ENCODE results near the gene CLDN2. TPM values are rescaled to one million over a fixed set of nuclear protein-coding genes. Genes with fewer than 3 reads are reported as not detected.

The CLDN2 gene
- total and polyA plus RNA-seq, 8 donors, result 0.16 to 85.8 (median 60.9) TPM

DNA sequence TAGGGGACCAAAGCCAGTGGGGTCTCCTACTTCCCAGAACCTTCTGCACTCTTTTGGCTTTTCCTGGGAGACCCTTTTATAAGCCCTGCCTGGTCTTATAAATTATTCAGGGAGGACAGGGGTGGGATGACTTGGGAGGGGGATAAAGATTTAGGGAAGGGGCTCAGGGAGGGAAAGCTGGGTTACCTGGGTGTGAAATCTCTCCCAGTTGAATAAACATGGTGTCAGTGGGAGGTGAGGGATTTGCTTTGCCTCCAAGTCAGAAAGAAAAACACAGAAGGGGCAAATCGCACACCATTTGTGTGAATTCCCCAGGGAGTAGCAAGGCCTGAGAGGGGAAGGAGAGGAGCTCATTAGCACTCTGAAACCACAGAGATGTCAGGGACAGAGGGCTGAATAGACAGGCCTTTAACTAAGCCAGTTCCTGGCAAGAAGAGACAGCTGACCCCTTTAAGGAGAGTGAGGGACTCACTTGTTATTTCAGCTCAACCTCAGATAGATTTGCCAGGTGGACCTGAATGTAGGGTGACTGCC is 16.8 kb upstream of the CLDN2 start, which contains the start of gene RIPPLY1:
Gene RIPPLY1 (minus strand): TSS at position 51 of the 534 bp plus-strand sequence. CDS start 54 bp downstream, outside the sequence.
- H3K27ac ChIP-seq, result no peak within 1 kb of the TSS
- H3K9me3 ChIP-seq, result no peaks in the 10 kb centered on the region
- H3K4me1 ChIP-seq, result no peaks in the 10 kb centered on the region
- no peaks in the 10 kb centered on the region for H3K27me3 ChIP-seq
- DNase-seq (no peak), ATAC-seq (no peak)
- intact Hi-C loops (cut with DNase I), result no loop called here
- no peaks in the 10 kb centered on the region for H3K36me3 ChIP-seq
- no peak within 1 kb of the TSS for H3K4me3 ChIP-seq
- TF ChIP-seq, protein P1, sequence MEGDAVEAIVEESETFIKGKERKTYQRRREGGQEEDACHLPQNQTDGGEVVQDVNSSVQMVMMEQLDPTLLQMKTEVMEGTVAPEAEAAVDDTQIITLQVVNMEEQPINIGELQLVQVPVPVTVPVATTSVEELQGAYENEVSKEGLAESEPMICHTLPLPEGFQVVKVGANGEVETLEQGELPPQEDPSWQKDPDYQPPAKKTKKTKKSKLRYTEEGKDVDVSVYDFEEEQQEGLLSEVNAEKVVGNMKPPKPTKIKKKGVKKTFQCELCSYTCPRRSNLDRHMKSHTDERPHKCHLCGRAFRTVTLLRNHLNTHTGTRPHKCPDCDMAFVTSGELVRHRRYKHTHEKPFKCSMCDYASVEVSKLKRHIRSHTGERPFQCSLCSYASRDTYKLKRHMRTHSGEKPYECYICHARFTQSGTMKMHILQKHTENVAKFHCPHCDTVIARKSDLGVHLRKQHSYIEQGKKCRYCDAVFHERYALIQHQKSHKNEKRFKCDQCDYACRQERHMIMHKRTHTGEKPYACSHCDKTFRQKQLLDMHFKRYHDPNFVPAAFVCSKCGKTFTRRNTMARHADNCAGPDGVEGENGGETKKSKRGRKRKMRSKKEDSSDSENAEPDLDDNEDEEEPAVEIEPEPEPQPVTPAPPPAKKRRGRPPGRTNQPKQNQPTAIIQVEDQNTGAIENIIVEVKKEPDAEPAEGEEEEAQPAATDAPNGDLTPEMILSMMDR (IDR thresholded peaks at IDR 0.05), result no peak

DNA sequence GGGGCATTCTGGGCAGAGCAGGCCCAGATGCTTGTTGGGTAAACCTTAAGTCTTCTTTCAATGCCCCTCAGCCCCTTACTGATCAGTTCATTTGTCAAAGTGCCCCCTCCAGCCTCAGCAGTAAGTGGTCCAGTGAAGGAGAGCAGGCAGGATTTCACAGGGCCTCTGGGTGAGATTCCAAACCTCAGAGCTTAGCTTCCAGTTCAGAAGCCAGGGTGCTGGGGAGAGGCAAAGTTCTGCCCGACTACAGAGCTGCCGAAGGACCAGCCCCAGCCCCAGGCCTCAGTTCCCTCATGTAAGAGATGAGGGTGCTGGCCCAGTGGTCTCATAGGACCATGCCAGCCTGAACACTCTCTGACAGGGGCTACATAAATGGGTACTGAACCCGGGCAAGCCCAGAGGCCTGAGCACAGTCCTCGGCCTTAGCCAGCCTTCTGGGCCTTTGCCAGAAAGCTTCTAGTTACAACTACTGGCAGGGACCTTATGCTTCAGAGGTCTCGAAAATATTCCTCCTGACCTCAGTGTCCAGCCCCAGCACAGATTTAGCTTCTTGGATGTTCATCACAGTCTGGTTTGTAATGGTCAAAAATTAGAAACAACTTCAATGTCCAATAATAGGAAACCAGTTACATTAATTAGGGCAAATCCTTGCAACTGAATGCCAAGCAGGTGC is 16.2 kb upstream of the CLDN2 start:
- no peak overlapping the region for H3K4me3 ChIP-seq
- no peaks in the 10 kb centered on the region for H3K4me1 ChIP-seq
- H3K36me3 ChIP-seq, result no peaks in the 10 kb centered on the region
- ATAC-seq (no peak), DNase-seq (no peak)
- H3K27me3 ChIP-seq, result no peaks in the 10 kb centered on the region
- H3K9me3 ChIP-seq, result no peaks in the 10 kb centered on the region
- TF ChIP-seq, protein P1 (IDR thresholded peaks at IDR 0.05), result no peak
- intact Hi-C loops (cut with DNase I), result no loop called here
- H3K27ac ChIP-seq, result no peak overlapping the region

DNA sequence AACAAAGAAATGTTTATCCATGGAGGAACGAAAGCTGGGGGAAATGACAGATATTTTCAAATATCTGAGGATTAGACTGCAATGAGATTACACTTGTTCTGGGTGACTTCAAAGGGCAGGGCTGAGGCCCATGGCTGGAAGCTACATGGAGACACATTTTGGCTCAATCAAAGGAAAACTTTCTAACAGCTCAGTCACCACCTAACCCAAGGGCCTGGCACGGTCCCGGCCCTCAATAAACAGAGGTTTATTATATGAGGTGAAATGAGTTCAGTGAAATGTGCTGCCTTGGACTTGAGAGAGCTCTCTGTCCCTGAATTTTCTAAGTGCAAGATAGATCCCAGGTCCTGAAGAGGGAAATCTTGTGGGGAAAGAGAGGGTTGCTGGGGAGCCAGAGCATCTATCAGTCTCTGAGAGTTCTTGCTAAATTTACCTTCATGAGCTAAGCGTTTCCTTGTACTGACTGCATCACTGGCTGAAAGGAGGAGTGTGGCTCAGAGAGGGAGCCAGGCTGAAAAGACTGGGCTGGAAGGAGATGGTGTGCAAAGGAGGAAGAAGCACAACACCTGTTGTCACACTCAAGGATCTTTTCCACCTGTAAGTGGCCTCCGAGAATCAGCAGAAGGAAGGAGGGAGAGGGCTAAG is 15.0 kb upstream of the CLDN2 start:
- DNase-seq, result no peak
- H3K4me1 ChIP-seq, result no peaks in the 10 kb centered on the region
- H3K36me3 ChIP-seq, result no peaks in the 10 kb centered on the region
- no peak overlapping the region for H3K4me3 ChIP-seq
- TF ChIP-seq, protein P1 (IDR thresholded peaks at IDR 0.05), result no peak
- no peaks in the 10 kb centered on the region for H3K9me3 ChIP-seq
- intact Hi-C loops (cut with DNase I), result no loop called here
- H3K27ac ChIP-seq, result no peak overlapping the region
- H3K27me3 ChIP-seq, result no peaks in the 10 kb centered on the region
- ATAC-seq, result no peak

DNA sequence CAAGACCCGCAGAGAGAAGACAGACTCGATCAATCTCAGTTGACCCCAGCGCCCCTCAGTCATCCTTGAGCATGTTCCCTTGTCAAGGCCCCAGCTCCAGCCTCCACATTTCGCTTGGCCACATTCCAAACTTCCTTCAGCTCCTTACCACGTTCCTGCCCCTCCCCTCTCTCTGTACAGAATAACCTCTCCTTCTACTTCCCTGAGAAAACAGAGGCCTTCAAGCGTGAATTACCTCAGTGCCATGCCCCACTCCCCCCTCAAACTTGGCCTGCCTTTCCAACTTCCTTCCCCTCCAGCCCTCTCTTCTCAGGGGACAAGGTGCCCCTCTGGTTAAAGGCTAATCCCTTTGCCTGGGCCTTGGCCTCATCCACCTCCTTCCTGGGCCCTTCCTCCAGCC is 13.8 kb upstream of the CLDN2 start:
- Histone ChIP-seq H3K27me3 (no peaks in the 10 kb centered on the region), H3K4me3 (no peak overlapping the region), H3K36me3 (no peaks in the 10 kb centered on the region), H3K9me3 (no peaks in the 10 kb centered on the region), H3K4me1 (no peaks in the 10 kb centered on the region), H3K27ac (no peak overlapping the region)
- peak in 1 of 4 donors; percentile 52 for DNase-seq
- TF ChIP-seq, protein P1 (IDR thresholded peaks at IDR 0.05), result no peak
- no peak for ATAC-seq
- intact Hi-C loops (cut with DNase I), result no loop called here

DNA sequence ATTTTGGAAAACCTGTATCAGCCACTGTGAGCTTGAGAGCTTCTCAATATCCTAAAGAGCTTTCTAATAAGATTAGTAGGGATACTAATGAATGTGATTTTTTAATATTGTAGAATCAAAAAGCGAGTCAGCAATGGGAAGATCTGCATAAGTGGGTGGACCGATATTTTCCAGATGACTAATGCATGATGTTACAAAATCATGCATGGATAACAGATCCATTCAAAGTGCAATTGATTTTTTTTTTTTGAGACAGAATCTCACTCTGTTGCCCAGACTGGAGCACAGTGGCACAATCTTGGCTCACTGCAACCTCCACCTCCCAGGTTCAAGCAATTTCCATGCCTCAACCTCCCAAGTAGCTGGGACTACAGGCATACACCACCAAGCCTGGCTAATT is 7.3 kb upstream of the CLDN2 start:
- Histone ChIP-seq H3K4me3 (no peak overlapping the region), H3K9me3 (no peaks in the 10 kb centered on the region), H3K4me1 (no peaks in the 10 kb centered on the region), H3K27ac (no peak overlapping the region), H3K36me3 (no peaks in the 10 kb centered on the region), H3K27me3 (peaks cover 0 to 10% of the 10 kb centered on the region in 2 donors)
- intact Hi-C loops (cut with DNase I), result no loop called here
- no peak for ATAC-seq
- TF ChIP-seq, protein P1 (IDR thresholded peaks at IDR 0.05), result no peak
- DNase-seq, result no peak
